Left renal pelvis (tissue), 4 donors: ENCODE measurements around the gene MX1. TPM values are rescaled to one million over a fixed set of nuclear protein-coding genes. Genes with fewer than 3 reads are reported as not detected.

Experiments
- DNase-seq, 4 donors: peaks; one replicate each; pipeline ENCODE4 v3.0.0-alpha.2; 2013; ENCODE audit warnings: low read depth in 4 of 4, low spot score in 3 of 4
- polyA plus RNA-seq, 4 donors: library from polyadenylated mRNA; unstranded; fragments of 120-200 nt; gene quantifications; one replicate each; pipeline ENCODE4 v1.2.1, GENCODE V29; 2013; ENCODE audit not compliant: insufficient read length in 4 of 4

Gene MX1
- polyA plus RNA-seq, 4 donors: 7.0 to 11.4 (median 9.1) TPM

DNA sequence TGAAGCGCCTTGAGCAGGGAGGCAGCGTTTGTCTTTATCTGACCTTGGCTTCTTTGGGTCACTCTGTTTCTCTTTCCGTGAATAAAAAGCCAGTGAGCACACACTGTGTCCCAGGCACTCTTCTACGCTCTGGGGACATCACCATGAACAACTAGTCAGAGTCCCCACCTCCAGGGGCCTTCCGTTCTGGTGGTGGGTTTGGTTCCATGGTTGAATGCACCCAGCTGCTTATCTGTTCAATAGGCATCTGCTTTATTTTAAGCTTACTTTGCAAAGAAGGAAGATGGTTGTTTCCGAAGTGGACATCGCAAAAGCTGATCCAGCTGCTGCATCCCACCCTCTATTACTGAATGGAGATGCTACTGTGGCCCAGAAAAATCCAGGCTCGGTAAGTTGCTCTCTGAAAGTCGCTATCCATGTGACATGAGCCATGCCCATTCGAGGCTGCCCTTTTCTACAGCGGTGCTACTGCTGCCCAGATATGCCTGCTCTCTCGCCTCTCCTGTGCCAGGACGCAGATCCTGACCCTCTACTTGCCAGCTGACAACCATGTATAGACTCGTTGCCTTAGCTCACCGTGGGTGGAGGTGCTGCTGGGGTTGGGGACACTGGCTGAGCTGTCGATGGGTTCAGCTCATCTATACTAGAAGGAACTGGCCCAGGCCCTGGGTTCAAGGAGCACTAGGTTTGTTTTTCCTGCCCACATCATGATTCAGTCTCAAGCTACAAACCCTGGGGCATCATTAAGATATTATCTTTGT lies 5.9 kb downstream of the MX1 start:
- DNase-seq: no peak

DNA sequence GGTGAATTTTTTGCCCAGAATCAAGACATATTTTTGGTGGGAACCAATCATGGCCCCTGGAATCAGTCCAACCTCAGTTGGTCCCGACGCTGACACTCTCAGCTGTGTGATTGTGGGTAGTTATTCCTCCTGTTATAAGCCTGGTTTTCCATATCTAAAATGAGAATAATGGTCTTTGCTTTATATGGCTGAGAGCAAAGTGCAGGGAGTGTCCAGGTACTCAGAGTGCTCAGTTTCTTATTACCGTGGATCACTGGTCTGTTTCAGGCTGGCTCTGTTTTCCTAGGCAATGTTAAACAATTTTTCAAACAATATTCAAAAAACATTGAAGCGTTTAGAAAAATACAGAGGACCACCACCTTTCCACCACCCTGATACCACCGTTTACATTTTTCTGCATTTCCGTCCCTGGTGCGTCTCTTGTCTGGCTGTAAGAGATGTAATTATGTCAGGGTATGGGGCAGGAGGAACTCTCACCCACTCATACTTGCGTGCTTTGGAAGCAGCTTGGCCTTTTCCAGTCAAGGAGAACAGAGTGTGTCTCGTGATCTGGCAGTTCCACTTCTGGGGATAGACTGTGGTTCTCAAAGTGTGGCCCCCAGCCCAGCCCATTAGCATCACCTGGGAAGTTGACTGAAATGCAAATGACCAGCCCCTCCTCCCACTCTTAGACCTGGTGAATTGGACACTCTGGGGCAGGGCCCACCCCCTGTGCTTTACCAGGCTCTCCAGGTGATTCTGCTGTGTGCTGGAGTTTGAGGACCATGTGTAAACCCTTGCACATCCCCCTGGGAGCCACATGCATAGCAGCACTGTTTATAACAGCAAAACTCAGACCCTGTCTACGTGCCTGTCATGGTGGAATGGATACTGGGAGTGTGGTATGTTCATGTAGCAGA lies 6.8 kb downstream of the MX1 start:
- no peak for DNase-seq

DNA sequence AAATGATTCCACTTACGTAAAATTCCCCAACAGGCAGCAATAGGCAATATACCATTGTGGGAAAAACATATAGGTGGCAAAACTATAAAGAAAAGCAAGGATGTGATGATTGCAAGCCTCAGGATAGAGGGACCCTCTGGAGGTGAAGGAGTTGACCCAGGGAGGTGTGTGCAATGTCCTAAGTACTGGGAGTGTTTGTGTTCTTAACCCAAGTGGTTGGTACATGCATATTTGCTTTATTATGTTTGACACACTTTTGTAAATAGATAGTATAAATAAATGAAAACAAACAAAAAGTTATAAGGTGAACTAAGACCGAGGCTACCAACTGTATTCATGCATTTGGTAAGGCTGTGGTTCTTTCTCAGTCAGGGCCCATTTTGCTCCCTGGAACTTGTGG lies 7.5 kb downstream of the MX1 start:
- DNase-seq: no peak

DNA sequence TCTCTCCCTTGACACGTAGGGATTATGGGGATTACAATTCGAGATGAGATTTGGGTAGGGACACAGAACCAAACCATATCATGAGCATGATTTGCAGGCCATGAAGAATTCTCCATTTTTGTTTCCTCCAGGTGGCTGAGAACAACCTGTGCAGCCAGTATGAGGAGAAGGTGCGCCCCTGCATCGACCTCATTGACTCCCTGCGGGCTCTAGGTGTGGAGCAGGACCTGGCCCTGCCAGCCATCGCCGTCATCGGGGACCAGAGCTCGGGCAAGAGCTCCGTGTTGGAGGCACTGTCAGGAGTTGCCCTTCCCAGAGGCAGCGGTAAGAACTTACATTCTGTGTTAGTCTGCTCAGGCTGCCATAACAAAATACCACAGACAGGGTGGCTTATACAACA lies 9.7 kb downstream of the MX1 start:
- DNase-seq: no peak

GRCh38 chr21:41437729-41438128 lies 11.7 kb downstream of the MX1 start:
- DNase-seq: no peak

DNA sequence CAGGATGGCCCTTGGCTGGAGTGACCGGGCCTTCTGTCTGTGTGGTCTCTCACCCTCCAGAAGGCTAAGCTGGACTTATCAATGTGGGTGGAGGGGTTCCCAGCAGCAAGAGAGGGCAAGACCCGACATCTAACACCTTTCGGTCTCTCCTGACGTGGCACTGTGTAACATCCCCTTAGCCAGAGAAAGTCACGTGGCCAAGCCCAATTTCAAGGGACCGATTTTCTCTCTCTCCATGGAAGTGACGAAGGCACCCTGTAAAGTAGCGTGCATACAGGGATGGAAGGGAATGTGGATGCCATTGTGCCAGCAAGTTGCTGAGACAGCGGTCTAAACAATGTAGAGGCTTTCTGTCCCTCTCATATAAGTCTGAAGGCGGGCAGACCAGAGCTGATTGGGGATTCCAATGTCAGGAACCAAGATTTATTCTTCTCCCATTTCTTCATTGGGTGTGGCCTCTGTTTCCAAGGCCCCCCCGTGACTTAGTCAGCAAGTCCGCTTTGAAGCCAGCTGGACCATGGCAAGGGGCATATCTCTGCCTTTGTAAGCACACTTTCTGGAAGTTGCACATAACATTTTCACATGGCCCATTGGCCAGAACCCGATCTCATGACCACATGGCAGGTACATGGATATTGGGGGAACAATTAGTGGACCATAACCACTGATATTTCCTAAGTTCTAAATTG lies 12.5 kb downstream of the MX1 start:
- no peak for DNase-seq

GRCh38 chr21:41439248-41439647 lies 13.2 kb downstream of the MX1 start:
- no peak for DNase-seq

DNA sequence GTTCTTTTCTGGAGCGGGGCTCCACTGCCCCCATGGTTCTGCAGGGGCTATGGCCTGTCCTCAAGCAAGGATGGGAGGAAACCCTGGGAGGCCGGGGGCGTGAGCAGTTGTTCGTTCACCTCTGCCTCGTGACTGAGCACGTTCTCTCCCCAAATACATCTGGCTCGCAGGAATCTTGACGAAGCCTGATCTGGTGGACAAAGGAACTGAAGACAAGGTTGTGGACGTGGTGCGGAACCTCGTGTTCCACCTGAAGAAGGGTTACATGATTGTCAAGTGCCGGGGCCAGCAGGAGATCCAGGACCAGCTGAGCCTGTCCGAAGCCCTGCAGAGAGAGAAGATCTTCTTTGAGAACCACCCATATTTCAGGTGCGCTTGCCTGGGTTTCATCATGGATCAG lies 15.5 kb downstream of the MX1 start:
- no peak for DNase-seq

GRCh38 chr21:41442481-41443186 lies 16.6 kb downstream of the MX1 start:
- no peak for DNase-seq

DNA sequence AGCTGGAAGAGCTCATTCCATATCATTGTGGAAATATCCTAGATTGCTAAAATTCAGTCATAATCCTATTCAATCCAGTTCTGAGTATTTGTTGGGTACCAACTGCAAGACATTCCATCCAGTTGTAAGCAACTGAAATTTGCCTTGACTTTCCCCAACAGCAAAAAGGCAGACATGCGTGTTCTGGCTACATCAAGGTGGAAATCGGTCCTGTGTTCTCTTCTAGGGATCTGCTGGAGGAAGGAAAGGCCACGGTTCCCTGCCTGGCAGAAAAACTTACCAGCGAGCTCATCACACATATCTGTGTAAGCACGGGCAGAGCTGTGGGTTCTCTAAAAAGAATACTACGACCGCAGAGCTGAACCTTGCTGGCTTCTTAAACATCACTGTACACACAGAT lies 17.5 kb downstream of the MX1 start:
- DNase-seq: no peak

GRCh38 chr21:41444703-41445464 lies 18.8 kb downstream of the MX1 start:
- no peak for DNase-seq

GRCh38 chr21:41445465-41445862 lies 19.4 kb downstream of the MX1 start:
- no peak for DNase-seq

- no peak for DNase-seq
Measured at GRCh38 chr21:41446586-41446985, 20.5 kb downstream of the MX1 start.

GRCh38 chr21:41447356-41447755 lies 21.3 kb downstream of the MX1 start:
- no peak for DNase-seq

GRCh38 chr21:41449613-41450012 lies 23.6 kb downstream of the MX1 start:
- no peak for DNase-seq

DNA sequence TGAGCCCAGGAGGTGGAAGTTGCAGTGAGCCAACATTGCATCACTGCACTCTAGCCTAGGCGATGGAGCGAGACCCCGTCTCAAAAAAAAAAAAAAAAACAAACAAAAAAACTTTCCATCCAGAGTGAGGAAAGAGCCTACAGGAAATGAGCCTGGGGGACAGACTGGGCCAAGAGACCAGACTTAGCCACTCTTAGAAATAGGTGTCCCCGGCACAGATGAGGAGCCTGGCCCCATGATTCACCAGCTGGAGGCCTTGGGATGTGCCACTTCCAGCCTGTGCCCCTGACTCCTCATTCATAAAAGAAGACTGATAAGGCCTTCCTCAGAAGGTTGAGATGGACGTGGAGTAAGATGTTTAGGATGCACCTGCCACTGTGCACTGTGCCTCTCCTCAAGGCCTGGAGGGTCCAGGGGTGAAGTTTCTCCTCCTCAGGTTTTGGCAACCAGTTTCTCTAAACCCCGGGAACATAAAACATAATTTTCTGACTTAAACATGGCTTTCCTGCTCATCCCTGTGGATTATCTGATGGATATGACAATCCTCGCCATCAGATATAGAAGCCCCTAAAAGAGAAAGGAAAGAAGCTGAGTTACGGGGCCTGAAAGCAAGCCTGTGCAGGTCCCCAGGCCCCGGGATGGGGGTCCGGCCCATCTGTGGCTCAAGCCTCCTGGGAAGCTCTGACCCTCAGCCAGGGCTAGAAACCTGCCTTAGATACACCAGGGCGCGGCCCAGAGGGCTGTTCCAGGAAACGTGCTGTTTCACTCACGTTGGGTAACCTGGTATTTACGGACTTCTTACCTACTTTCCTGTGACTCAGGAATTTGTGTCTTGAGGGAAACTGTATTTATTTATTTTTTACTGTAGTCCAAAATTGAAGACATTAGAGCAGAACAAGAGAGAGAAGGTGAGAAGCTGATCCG lies 26.0 kb downstream of the MX1 start:
- no peak for DNase-seq

GRCh38 chr21:41453198-41453597 lies 27.2 kb downstream of the MX1 start:
- DNase-seq: no peak

- no peak for DNase-seq
Measured at GRCh38 chr21:41453761-41454160, 27.7 kb downstream of the MX1 start.

- no peak for DNase-seq
Measured at GRCh38 chr21:41458121-41458520, 32.1 kb downstream of the MX1 start.
